D341Med (cell line): ENCODE measurements around the gene NOS2.
"Not testable (repeated sequence)": the region's sequence is repeated elsewhere in the genome, so short reads cannot be mapped to it uniquely, and the experiment has no call there.

Experiments
- DNase-seq: peaks from one replicate; pipeline ENCODE4 v3.0.0; 2012; ENCODE audit warnings: low spot score

Gene NOS2

DNA sequence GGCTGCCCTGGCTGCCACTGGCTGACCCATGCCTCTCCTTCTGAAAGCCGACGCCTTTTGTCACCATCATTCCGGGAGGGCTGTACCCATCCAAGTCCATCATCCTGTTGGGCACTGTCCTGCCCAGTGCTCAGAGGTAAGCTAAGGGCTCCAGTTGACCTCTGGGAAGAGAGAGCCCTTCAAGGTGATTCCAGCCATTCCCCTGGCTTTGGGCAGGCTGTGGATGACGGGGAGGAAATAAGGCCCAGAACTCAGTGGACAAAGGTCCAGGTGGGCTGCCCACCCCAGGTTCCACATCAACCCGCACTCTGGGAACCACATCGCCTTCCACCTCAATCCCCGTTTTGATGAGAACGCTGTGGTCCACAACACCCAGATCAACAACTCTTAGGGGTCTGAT is 45.8 kb downstream of the NOS2 start:
- DNase-seq = no peak

- not testable (repeated sequence) for DNase-seq
Observed at GRCh38 chr17:27753726-27754125, 46.6 kb downstream of the NOS2 start.

DNA sequence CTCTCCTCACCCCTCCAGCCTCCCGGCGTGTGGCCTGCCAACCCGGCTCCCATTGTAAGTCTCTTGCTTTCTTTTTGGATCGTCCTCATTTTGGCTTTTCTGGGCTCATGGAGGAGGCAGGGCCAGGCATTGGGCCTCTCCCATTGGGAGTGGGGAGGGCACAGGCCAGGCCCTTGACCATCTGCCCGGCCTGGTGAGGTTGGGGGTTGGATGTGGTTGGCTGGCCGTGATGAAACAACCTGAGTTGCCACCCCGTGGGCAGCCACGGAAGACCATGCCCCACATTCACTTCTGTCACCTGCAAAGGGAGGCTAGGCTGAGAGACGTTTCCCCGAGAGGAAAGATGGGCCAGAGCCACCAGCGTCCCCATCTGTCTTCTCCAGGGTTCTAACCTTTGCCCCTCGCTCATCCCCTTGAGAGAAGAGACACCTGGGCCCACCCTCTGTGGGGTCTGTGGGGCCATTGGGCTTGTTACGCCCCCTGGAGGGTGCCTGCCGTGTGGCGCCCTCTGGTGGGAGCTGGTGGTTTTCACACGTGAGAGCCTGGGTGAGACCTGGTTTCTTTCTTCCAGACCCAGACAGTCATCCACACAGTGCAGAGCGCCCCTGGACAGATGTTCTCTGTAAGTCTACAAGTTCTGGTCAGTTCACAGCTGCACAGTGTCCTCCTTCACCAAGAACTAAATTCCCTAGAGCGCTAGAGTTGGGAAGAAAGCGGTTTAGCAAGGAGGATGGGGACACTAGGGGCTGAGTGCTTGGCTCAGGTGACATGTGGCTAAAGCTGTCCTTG is 47.3 kb downstream of the NOS2 start:
- DNase-seq = not testable (repeated sequence)

DNA sequence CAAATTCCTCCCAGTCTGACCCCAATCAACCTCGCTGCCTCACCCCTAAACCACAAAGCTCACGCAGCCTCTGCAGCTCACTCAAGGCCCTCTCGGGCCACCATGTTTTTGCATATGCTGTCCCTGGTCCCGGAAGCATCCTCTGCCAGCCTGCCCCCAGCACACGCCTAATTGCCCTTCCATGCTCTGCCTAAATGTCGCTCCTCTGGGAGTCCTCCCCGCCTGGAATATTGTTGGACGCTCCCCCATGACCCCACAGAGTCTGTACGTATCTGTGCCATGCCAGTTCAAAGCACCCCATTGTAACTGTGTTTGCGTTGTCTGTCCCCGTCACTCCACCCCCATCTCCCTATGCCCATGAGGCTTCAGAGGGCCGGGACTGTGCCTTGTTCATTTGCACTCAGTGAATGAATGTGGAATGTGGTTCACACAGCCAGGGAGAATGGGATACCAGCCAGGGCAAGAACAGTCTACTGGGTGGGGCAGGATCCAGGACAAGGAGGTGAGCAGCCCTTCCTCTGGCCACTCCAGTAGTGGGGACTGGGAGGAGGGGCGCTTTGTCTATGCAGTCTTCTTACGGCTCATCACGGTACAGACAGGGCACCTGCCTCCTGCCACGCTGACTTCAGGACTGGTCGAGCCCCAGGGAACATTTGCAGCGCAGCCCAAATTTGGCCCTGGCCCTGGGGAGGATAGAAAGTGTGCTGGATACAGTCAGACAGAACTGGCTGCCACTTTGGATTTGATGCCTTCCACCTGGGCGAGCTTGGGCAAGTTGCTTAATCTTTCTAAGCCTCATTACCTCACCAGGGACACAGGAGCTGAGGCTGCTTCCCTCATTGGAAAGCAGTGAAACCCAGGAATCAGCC is 48.5 kb downstream of the NOS2 start:
- no peak for DNase-seq

GRCh38 chr17:27751166-27751565 is 49.2 kb downstream of the NOS2 start:
- no peak for DNase-seq

GRCh38 chr17:27749562-27750150 is 50.7 kb downstream of the NOS2 start:
- DNase-seq = not testable (repeated sequence)

DNA sequence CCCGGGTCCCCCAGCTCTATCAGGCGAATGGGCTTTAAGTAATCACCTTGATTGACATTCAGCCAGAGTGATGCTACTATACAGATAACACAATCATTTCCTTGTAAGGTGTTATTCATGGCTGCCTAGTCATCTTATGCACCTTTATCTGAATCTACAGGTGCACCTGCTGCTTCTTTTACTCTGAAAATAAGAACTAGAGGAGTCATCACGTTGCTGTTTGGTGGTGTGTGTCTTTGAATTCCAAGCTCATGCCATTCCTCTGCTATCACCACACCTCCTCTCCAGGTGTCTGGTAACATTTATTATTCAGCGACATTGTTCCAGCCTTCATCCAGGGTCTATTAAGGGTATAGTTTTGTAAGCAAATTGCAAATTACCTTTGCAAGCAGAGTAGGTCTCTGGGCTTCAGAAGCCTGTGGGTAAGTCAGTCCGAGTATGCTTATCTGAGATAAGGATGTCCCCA is 51.9 kb downstream of the NOS2 start:
- no peak for DNase-seq

GRCh38 chr17:27747462-27748359 is 52.6 kb downstream of the NOS2 start:
- DNase-seq = no peak

DNA sequence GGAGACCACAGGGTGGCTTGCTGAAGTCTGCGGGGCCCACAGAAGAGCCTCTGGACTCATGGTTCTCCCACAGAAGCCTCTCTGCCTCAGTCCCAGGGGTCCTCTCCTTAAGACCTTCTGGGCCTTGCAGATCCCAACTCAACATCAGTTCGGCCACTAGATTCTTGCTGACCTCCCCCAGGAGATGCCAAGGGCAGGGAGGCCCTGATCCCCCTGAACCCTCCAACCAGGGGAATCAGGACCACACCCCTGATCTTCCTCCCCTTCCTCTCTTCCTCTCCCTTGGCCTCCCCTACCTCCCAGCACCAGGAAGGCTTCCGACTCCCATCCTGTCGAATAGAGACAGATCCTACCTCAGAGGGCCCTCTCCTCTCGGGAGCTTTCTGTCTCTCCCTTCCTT is 53.4 kb downstream of the NOS2 start:
- no peak for DNase-seq

- DNase-seq = not testable (repeated sequence)
Observed at GRCh38 chr17:27746320-27746719, 54.0 kb downstream of the NOS2 start.

GRCh38 chr17:27745207-27745830 is 55.0 kb downstream of the NOS2 start:
- not testable (repeated sequence) for DNase-seq

- no peak for DNase-seq
Observed at GRCh38 chr17:27743281-27743885, 56.9 kb downstream of the NOS2 start.

DNA sequence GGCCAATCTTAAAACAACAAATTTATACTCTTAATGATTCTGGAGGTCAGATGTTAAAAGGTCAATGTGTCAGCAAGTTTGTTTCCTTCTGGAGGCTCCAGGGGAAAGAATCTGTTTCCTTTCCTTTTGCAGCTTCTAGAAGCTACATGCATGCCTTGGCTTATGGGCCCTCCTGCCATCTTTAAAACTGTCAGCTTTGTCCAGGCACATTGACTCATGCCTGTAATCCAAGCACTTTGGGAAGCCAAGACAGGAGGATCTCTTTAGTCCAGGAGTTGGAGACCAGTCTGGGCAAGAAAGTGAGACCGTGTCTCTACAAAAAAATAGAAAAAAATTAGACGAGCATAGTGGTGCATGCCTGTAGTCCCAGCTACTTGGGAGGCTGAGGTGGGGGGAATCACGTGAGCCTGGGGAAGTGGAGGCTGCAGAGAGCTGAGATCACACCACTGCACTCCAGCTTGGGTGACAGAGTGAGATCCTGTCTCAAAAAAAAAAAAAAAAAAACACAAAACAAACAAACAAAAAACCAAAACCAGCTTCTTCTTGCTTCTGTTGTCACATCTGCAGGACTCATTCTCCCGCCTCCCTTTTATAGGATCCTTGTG is 58.3 kb downstream of the NOS2 start:
- DNase-seq = no peak

GRCh38 chr17:27741361-27741861 is 58.9 kb downstream of the NOS2 start:
- DNase-seq = no peak

DNA sequence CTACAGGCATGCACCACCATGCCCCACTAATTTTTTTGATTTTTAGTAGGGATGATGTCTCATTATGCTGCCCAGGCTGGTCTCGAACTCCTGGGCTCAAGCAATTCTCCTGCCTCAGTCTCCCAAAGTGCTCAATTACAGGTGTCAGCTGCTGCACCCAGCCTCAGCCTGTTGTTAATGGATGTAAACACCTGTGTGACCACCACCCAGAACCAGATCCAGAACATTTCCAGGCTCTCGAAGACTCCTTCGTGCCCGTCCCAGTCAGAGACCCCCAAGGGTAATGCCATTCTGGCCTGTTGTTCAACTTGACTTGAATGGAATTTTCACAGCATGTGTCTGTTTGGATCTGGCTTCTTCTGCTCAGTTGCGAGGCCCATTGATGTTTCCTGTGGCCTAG is 59.8 kb downstream of the NOS2 start:
- DNase-seq = not testable (repeated sequence)

DNA sequence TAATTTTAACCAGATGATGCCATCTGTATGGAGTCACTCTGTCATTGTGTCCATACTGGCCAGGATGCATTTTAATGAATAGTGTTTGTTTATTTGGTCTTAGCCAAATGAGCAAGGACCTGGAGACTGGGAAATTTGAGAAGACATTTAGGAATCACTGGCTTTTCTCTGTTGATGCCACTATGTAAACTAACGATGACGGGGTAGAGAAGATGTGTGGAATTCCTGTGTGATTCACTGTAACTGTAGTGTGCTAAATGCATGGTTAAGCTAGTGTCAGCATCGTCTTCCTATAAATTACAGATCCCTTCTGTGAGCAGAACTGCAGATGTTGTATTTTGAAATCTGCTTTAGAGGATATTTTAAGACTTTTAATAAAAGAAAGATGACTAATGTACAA is 66.6 kb downstream of the NOS2 start:
- DNase-seq = no peak

DNA sequence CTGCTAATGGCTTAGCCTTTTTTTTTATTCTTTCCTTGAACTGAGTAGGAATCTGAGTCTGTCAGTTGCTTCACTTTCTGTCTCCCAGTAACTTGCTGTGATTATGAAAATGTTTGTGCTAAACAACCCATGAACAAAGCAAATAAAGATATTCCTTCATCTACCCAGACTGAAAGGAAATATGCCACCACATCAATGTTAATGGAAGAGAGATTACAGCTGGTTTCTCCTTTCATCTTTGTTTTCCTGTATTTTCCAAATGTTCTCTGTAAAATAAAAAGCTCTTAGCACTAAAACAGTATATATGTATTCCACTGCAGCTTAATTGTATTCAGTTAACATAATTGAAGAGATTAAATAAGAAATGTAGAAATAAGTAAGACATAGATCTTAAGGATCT is 67.6 kb downstream of the NOS2 start:
- not testable (repeated sequence) for DNase-seq

GRCh38 chr17:27725982-27726381 is 74.3 kb downstream of the NOS2 start:
- DNase-seq = not testable (repeated sequence)

DNA sequence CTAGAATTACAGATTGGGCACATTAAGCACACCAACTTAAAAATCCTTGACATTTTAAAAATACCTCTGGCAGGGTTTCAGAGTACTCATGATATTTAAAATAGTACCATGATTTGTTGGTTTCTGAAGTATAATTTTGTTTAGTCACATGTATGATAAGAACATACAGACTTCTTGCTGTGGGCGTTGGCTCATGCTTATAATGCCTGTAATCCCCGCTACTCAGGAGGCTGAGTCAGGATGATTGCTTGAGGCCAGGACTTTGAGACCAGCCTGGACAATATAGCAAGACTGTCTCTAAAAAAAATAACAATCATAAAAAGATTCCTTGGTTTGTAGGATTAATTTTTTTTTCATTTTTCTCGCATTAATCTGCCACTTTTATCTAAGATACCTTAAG is 78.5 kb downstream of the NOS2 start:
- DNase-seq = no peak
